GM12878 (cell line): Measurements from ENCODE around the gene ZNF816. TPM values are rescaled to one million over a fixed set of nuclear protein-coding genes. Genes with fewer than 3 reads are reported as not detected.

Source experiments
- BHLHE40 ChIP-seq, 2 experiments: fragments of 450-650 bp in 1 of 2; IDR thresholded peaks; 2 replicates each; pipeline ENCODE4 v1.6.1; 2011 to 2017; ENCODE audit warnings: low read depth in 2 of 2, borderline replicate concordance in 1 of 2, improper control_type of control experiment in 1 of 2, low read length in 1 of 2, mild to moderate bottlenecking in 1 of 2
- CEBPB ChIP-seq, 2 experiments: fragments of 150-350 bp in 1 of 2; IDR thresholded peaks; 2 replicates each; pipeline ENCODE4 v1.6.1; 2012 to 2014; ENCODE audit warnings: low read depth in 2 of 2, low read length in 2 of 2, borderline replicate concordance in 1 of 2, inconsistent platforms in 1 of 2
- EP300 ChIP-seq, 2 experiments: fragments of 150-350 bp in 1 of 2; IDR thresholded peaks; 2 replicates each; pipeline ENCODE4 v1.6.1; 2011 to 2012; ENCODE audit warnings: low read depth in 2 of 2, low read length in 2 of 2, borderline replicate concordance in 1 of 2, improper control_type of control experiment in 1 of 2, inconsistent platforms in 1 of 2; ENCODE audit not compliant: control insufficient read depth in 1 of 2
- HDAC2 ChIP-seq: fragments of 200-600 bp; sonication (generic); IDR thresholded peaks from 2 replicates; pipeline ENCODE4 v1.6.1; 2017
- HDGF ChIP-seq: fragments of 450-650 bp; IDR thresholded peaks from 2 replicates; pipeline ENCODE4 v1.6.1; 2016; ENCODE audit warnings: antibody characterized with exemption
- IRF5 ChIP-seq: fragments of 450-650 bp; IDR thresholded peaks from 2 replicates; pipeline ENCODE4 v1.6.1; 2017; ENCODE audit warnings: borderline replicate concordance
- MTA2 ChIP-seq: fragments of 450-650 bp; IDR thresholded peaks from 2 replicates; pipeline ENCODE4 v1.6.1; 2016; ENCODE audit warnings: low read depth, mild to moderate bottlenecking, moderate library complexity
- NKRF ChIP-seq: fragments of 450-650 bp; conservative IDR thresholded peaks from 2 replicates; pipeline ENCODE4 v1.6.1; 2017; ENCODE audit warnings: mild to moderate bottlenecking, moderate library complexity
- PML ChIP-seq: IDR thresholded peaks from 2 replicates; pipeline ENCODE4 v1.6.1; 2012; ENCODE audit warnings: low read length, inconsistent platforms
- POU2F2 ChIP-seq: IDR thresholded peaks from 3 replicates; pipeline ENCODE4 v1.6.1; 2011; ENCODE audit warnings: low read depth, mild to moderate bottlenecking, low read length, borderline replicate concordance
- PRDM15 ChIP-seq: fragments of 450-650 bp; formaldehyde crosslinking; IDR thresholded peaks from 2 replicates; pipeline ENCODE4 v1.4.0; 2020; ENCODE audit warnings: mild to moderate bottlenecking, moderate library complexity
- RAD21 ChIP-seq: IDR thresholded peaks from 2 replicates; pipeline ENCODE4 v1.6.1; 2011; ENCODE audit warnings: mild to moderate bottlenecking, low read depth, low read length, moderate library complexity; ENCODE audit not compliant: insufficient read depth
- RAD51 ChIP-seq: fragments of 450-650 bp; IDR thresholded peaks from 2 replicates; pipeline ENCODE4 v1.6.1; 2016; ENCODE audit warnings: moderate library complexity, mild to moderate bottlenecking, inconsistent platforms
- SIN3A ChIP-seq: IDR thresholded peaks from 2 replicates; pipeline ENCODE4 v1.6.1; 2012; ENCODE audit warnings: low read depth, low read length, improper control_type of control experiment
- SIX5 ChIP-seq: IDR thresholded peaks from 2 replicates; pipeline ENCODE4 v1.6.1; 2011; ENCODE audit warnings: mild to moderate bottlenecking, low read depth, low read length, moderate library complexity; ENCODE audit not compliant: severe bottlenecking
- SMAD1 ChIP-seq: fragments of 450-650 bp; IDR thresholded peaks from 2 replicates; pipeline ENCODE4 v1.6.1; 2018; ENCODE audit warnings: mild to moderate bottlenecking, low read depth; ENCODE audit not compliant: partially characterized antibody
- ZBTB4 ChIP-seq: fragments of 450-650 bp; formaldehyde crosslinking; IDR thresholded peaks from 2 replicates; pipeline ENCODE4 v1.4.0; 2022; ENCODE audit warnings: mild to moderate bottlenecking, moderate library complexity
- ZNF24 ChIP-seq: fragments of 450-650 bp; IDR thresholded peaks from 2 replicates; pipeline ENCODE4 v1.6.1; 2017; ENCODE audit warnings: antibody characterized with exemption, mild to moderate bottlenecking
- ZZZ3 ChIP-seq: IDR thresholded peaks from 2 replicates; pipeline ENCODE4 v1.6.1; 2011; ENCODE audit warnings: low read depth; ENCODE audit not compliant: control insufficient read depth, insufficient read length
- polyA plus RNA-seq, 11 experiments: library from polyadenylated mRNA; depleted of rRNA in 4 of 11; unstranded in 6 of 11; stranded (reverse) in 5 of 11; fragments of >200 nt; fragmentation: Nextera tagmentation in 4 of 11; fragmentation: Illumina TruSeq in 1 of 11; extraction: Ambion mirVana in 4 of 11; extraction: Trizol in 1 of 11; gene quantifications; 1 replicate in 1 of 11; 2 replicates in 10 of 11; pipeline versions ENCODE4 v1.2.1 to v1.2.3, GENCODE V29; 2011 to 2016; ENCODE audit warnings: inconsistent platforms in 2 of 11, missing spikeins in 2 of 11, low read depth in 1 of 11
- total RNA-seq, 4 experiments: library from RNA; depleted of rRNA in 3 of 4; stranded (reverse); fragments of >200 nt in 3 of 4; fragmentation: Illumina TruSeq in 1 of 4; extraction: Trizol in 1 of 4; gene quantifications; 2 replicates each; pipeline versions ENCODE4 v1.2.1 to v1.2.3, GENCODE V29; 2013 to 2021

Gene ZNF816
- total and polyA plus RNA-seq, 10 of the 15 experiments (the other 5 are each of a cell fraction or from before 2014, with no cell fraction given) = 4.0 to 15.6 (median 7.5) TPM

- TF ChIP-seq NKRF (no peak), ZNF24 (no peak), SMAD1 (no peak), ZBTB4 (CRISPR knock-in tag) (no peak), RAD51 (no peak), PRDM15 (CRISPR knock-in tag) (no peak), HDGF (no peak), BHLHE40 (IDR thresholded peaks at IDR 0.05; ENCODE audit: borderline replicate concordance in 1 of 2, low read depth in 2 of 2, low read length in 1 of 2) (peak in 1 of 2 experiments; percentile 63; a peak in 1 of 4 replicates), EP300 (IDR thresholded peaks at IDR 0.05; ENCODE audit: borderline replicate concordance in 1 of 2, control insufficient read depth in 1 of 2, low read depth in 2 of 2, low read length in 2 of 2) (0 out of 4 replicates have a peak, but pooled peaks of 1 of the 2 experiments have one; percentile 26), RAD21 (no peak), SIX5 (no peak), HDAC2 (no peak), ZZZ3 (no peak), POU2F2 (no peak), MTA2 (peak; percentile 40; the same call in 1 of the 2 replicates), PML (no peak), SIN3A (no peak), IRF5 (no peak), CEBPB (IDR thresholded peaks at IDR 0.05; ENCODE audit: borderline replicate concordance in 1 of 2, low read depth in 2 of 2, low read length in 2 of 2) (no peak)
Measured at GRCh38 chr19:52936151-52936953, 26.3 kb downstream of the ZNF816 start (continued).
